ENCODE results near the gene ADAMTS14.

Gene ADAMTS14

GRCh38 chr10:70691611-70692010 is 19.3 kb downstream of the ADAMTS14 start:
- H3K9ac ChIP-seq (ENCODE audit: low read length in 5 of 5): no peak overlapping the region
- no peak overlapping the region for H3K27ac ChIP-seq (ENCODE audit: low read depth, low read length)
- no peaks in the 10 kb centered on the region for H3K36me3 ChIP-seq (ENCODE audit: control insufficient read depth in 5 of 5, insufficient read depth in 5 of 5, low read length in 5 of 5)
- H3K27me3 ChIP-seq (ENCODE audit: control insufficient read depth in 5 of 5, insufficient read depth in 4 of 5, low read length in 5 of 5): peaks cover 0 to 9% (median 8%) of the 10 kb centered on the region in 5 donors
- peaks cover 0 to 16% (median 13%) of the 10 kb centered on the region in 5 donors for H3K4me1 ChIP-seq (ENCODE audit: control insufficient read depth in 5 of 5, insufficient read depth in 5 of 5, low read length in 5 of 5)
- H3K4me3 ChIP-seq (ENCODE audit: low read depth in 1 of 5, low read length in 5 of 5): no peak overlapping the region
- no peaks in the 10 kb centered on the region for H3K9me3 ChIP-seq (ENCODE audit: control insufficient read depth in 5 of 5, low read length in 5 of 5)

GRCh38 chr10:70692043-70692603 is 19.8 kb downstream of the ADAMTS14 start:
- Histone ChIP-seq H3K27me3 (ENCODE audit: control insufficient read depth in 5 of 5, insufficient read depth in 4 of 5, low read length in 5 of 5) (peaks cover 0 to 10% (median 8%) of the 10 kb centered on the region in 5 donors), H3K9ac (ENCODE audit: low read length in 5 of 5) (no peak overlapping the region), H3K9me3 (ENCODE audit: control insufficient read depth in 5 of 5, low read length in 5 of 5) (no peaks in the 10 kb centered on the region), H3K4me3 (ENCODE audit: low read depth in 1 of 5, low read length in 5 of 5) (no peak overlapping the region), H3K27ac (ENCODE audit: low read depth, low read length) (no peak overlapping the region), H3K36me3 (ENCODE audit: control insufficient read depth in 5 of 5, insufficient read depth in 5 of 5, low read length in 5 of 5) (no peaks in the 10 kb centered on the region), H3K4me1 (ENCODE audit: control insufficient read depth in 5 of 5, insufficient read depth in 5 of 5, low read length in 5 of 5) (peaks cover 0 to 16% (median 13%) of the 10 kb centered on the region in 5 donors)

- Histone ChIP-seq H3K4me1 (ENCODE audit: control insufficient read depth in 5 of 5, insufficient read depth in 5 of 5, low read length in 5 of 5) (peaks cover 0 to 16% (median 13%) of the 10 kb centered on the region in 5 donors), H3K9ac (ENCODE audit: low read length in 5 of 5) (no peak overlapping the region), H3K4me3 (ENCODE audit: low read depth in 1 of 5, low read length in 5 of 5) (no peak overlapping the region), H3K9me3 (ENCODE audit: control insufficient read depth in 5 of 5, low read length in 5 of 5) (no peaks in the 10 kb centered on the region), H3K27me3 (ENCODE audit: control insufficient read depth in 5 of 5, insufficient read depth in 4 of 5, low read length in 5 of 5) (peaks cover 0 to 10% (median 8%) of the 10 kb centered on the region in 5 donors), H3K27ac (ENCODE audit: low read depth, low read length) (no peak overlapping the region), H3K36me3 (ENCODE audit: control insufficient read depth in 5 of 5, insufficient read depth in 5 of 5, low read length in 5 of 5) (no peaks in the 10 kb centered on the region)
Observed at GRCh38 chr10:70693619-70694335, 21.5 kb downstream of the ADAMTS14 start.

GRCh38 chr10:70694418-70695141 is 22.3 kb downstream of the ADAMTS14 start:
- Histone ChIP-seq H3K36me3 (ENCODE audit: control insufficient read depth in 5 of 5, insufficient read depth in 5 of 5, low read length in 5 of 5) (no peaks in the 10 kb centered on the region), H3K4me1 (ENCODE audit: control insufficient read depth in 5 of 5, insufficient read depth in 5 of 5, low read length in 5 of 5) (peaks cover 0 to 16% (median 13%) of the 10 kb centered on the region in 5 donors), H3K9ac (ENCODE audit: low read length in 5 of 5) (no peak overlapping the region), H3K9me3 (ENCODE audit: control insufficient read depth in 5 of 5, low read length in 5 of 5) (no peaks in the 10 kb centered on the region), H3K4me3 (ENCODE audit: low read depth in 1 of 5, low read length in 5 of 5) (no peak overlapping the region), H3K27me3 (ENCODE audit: control insufficient read depth in 5 of 5, insufficient read depth in 4 of 5, low read length in 5 of 5) (peaks cover 0 to 10% (median 8%) of the 10 kb centered on the region in 5 donors), H3K27ac (ENCODE audit: low read depth, low read length) (no peak overlapping the region)

- Histone ChIP-seq H3K9ac (ENCODE audit: low read length in 5 of 5) (no peak overlapping the region), H3K36me3 (ENCODE audit: control insufficient read depth in 5 of 5, insufficient read depth in 5 of 5, low read length in 5 of 5) (no peaks in the 10 kb centered on the region)
Observed at GRCh38 chr10:70695241-70696030, 23.1 kb downstream of the ADAMTS14 start.

GRCh38 chr10:70698211-70698610 is 25.9 kb downstream of the ADAMTS14 start:
- Histone ChIP-seq H3K36me3 (ENCODE audit: control insufficient read depth in 5 of 5, insufficient read depth in 5 of 5, low read length in 5 of 5) (no peaks in the 10 kb centered on the region), H3K4me1 (ENCODE audit: control insufficient read depth in 5 of 5, insufficient read depth in 5 of 5, low read length in 5 of 5) (peaks cover 0 to 14% (median 12%) of the 10 kb centered on the region in 5 donors), H3K27me3 (ENCODE audit: control insufficient read depth in 5 of 5, insufficient read depth in 4 of 5, low read length in 5 of 5) (peaks cover 0 to 10% (median 3%) of the 10 kb centered on the region in 5 donors), H3K27ac (ENCODE audit: low read depth, low read length) (no peak overlapping the region), H3K9me3 (ENCODE audit: control insufficient read depth in 5 of 5, low read length in 5 of 5) (no peaks in the 10 kb centered on the region), H3K4me3 (ENCODE audit: low read depth in 1 of 5, low read length in 5 of 5) (no peak overlapping the region), H3K9ac (ENCODE audit: low read length in 5 of 5) (no peak overlapping the region)

More at GRCh38 chr10:70695241-70696030, 23.1 kb downstream of the ADAMTS14 start:
- no peaks in the 10 kb centered on the region for H3K9me3 ChIP-seq (ENCODE audit: control insufficient read depth in 5 of 5, low read length in 5 of 5)
- H3K27me3 ChIP-seq (ENCODE audit: control insufficient read depth in 5 of 5, insufficient read depth in 4 of 5, low read length in 5 of 5): peaks cover 0 to 10% (median 8%) of the 10 kb centered on the region in 5 donors
- H3K27ac ChIP-seq (ENCODE audit: low read depth, low read length): no peak overlapping the region
- H3K4me1 ChIP-seq (ENCODE audit: control insufficient read depth in 5 of 5, insufficient read depth in 5 of 5, low read length in 5 of 5): peaks cover 0 to 16% (median 13%) of the 10 kb centered on the region in 5 donors
- no peak overlapping the region for H3K4me3 ChIP-seq (ENCODE audit: low read depth in 1 of 5, low read length in 5 of 5)

- H3K27ac ChIP-seq (ENCODE audit: low read depth, low read length): no peak overlapping the region
- no peaks in the 10 kb centered on the region for H3K9me3 ChIP-seq (ENCODE audit: control insufficient read depth in 5 of 5, low read length in 5 of 5)
- H3K36me3 ChIP-seq (ENCODE audit: control insufficient read depth in 5 of 5, insufficient read depth in 5 of 5, low read length in 5 of 5): no peaks in the 10 kb centered on the region
- no peak overlapping the region for H3K4me3 ChIP-seq (ENCODE audit: low read depth in 1 of 5, low read length in 5 of 5)
- peaks cover 0 to 5% (median 2%) of the 10 kb centered on the region in 5 donors for H3K4me1 ChIP-seq (ENCODE audit: control insufficient read depth in 5 of 5, insufficient read depth in 5 of 5, low read length in 5 of 5)
- peaks cover 0 to 10% (median 0%) of the 10 kb centered on the region in 5 donors for H3K27me3 ChIP-seq (ENCODE audit: control insufficient read depth in 5 of 5, insufficient read depth in 4 of 5, low read length in 5 of 5)
- H3K9ac ChIP-seq (ENCODE audit: low read length in 5 of 5): no peak overlapping the region
Observed at GRCh38 chr10:70699063-70699658, 26.9 kb downstream of the ADAMTS14 start.

- Histone ChIP-seq H3K27ac (ENCODE audit: low read depth, low read length) (no peak overlapping the region), H3K9me3 (ENCODE audit: control insufficient read depth in 5 of 5, low read length in 5 of 5) (no peaks in the 10 kb centered on the region), H3K9ac (ENCODE audit: low read length in 5 of 5) (no peak overlapping the region), H3K27me3 (ENCODE audit: control insufficient read depth in 5 of 5, insufficient read depth in 4 of 5, low read length in 5 of 5) (peaks cover 0 to 10% (median 0%) of the 10 kb centered on the region in 5 donors), H3K36me3 (ENCODE audit: control insufficient read depth in 5 of 5, insufficient read depth in 5 of 5, low read length in 5 of 5) (no peaks in the 10 kb centered on the region), H3K4me3 (ENCODE audit: low read depth in 1 of 5, low read length in 5 of 5) (no peak overlapping the region), H3K4me1 (ENCODE audit: control insufficient read depth in 5 of 5, insufficient read depth in 5 of 5, low read length in 5 of 5) (no peaks in the 10 kb centered on the region)
Observed at GRCh38 chr10:70699659-70700174, 27.4 kb downstream of the ADAMTS14 start.

- Histone ChIP-seq H3K27ac (ENCODE audit: low read depth, low read length) (no peak overlapping the region), H3K4me3 (ENCODE audit: low read depth in 1 of 5, low read length in 5 of 5) (no peak overlapping the region), H3K9ac (ENCODE audit: low read length in 5 of 5) (no peak overlapping the region), H3K27me3 (ENCODE audit: control insufficient read depth in 5 of 5, insufficient read depth in 4 of 5, low read length in 5 of 5) (no peaks in the 10 kb centered on the region), H3K4me1 (ENCODE audit: control insufficient read depth in 5 of 5, insufficient read depth in 5 of 5, low read length in 5 of 5) (no peaks in the 10 kb centered on the region), H3K36me3 (ENCODE audit: control insufficient read depth in 5 of 5, insufficient read depth in 5 of 5, low read length in 5 of 5) (no peaks in the 10 kb centered on the region), H3K9me3 (ENCODE audit: control insufficient read depth in 5 of 5, low read length in 5 of 5) (no peaks in the 10 kb centered on the region)
Observed at GRCh38 chr10:70702190-70702763, 30.0 kb downstream of the ADAMTS14 start.

Data from subcutaneous abdominal adipose tissue (tissue), 5 donors.